Tibial nerve (tissue), 4 donors: ENCODE data around the gene RAD50.

Source experiments
- EP300 ChIP-seq, 2 donors: sonication (generic); formaldehyde crosslinking; IDR thresholded peaks; one replicate each; pipeline ENCODE4 v1.6.1; 2017; ENCODE audit warnings: antibody characterized with exemption in 2 of 2, mild to moderate bottlenecking in 1 of 2
- TF ChIP-seq, protein P1 (sequence below), 5 experiments: fragments of 200-600 bp in 3 of 5; fragments of 450-650 bp in 2 of 5; sonication (generic) in 3 of 5; IDR thresholded peaks; one replicate each; pipeline ENCODE4 v1.5.1; 2016 to 2019; ENCODE audit warnings: antibody characterized with exemption in 5 of 5, mild to moderate bottlenecking in 3 of 5, moderate library complexity in 2 of 5

DNA sequence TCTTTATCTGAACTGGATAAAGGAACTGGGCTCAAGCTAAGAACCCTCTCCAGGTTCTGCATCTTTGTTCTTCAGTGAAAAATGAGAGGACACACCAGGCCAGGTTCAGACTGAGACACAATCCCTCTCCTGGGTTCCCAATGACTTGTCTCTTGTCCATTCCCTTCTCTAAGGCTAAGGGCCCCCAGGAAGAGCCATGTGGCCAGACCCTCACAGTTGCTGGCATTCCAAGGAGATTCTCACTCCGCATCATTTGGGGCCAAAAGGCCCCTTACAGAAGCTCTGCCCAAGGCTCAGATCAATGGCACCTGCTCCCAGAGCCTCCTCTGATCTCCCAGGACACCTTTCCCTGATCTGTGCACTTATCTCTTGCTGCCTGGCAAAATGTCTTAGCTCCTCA is 122.0 kb downstream of the RAD50 start:
- TF ChIP-seq, protein P1, sequence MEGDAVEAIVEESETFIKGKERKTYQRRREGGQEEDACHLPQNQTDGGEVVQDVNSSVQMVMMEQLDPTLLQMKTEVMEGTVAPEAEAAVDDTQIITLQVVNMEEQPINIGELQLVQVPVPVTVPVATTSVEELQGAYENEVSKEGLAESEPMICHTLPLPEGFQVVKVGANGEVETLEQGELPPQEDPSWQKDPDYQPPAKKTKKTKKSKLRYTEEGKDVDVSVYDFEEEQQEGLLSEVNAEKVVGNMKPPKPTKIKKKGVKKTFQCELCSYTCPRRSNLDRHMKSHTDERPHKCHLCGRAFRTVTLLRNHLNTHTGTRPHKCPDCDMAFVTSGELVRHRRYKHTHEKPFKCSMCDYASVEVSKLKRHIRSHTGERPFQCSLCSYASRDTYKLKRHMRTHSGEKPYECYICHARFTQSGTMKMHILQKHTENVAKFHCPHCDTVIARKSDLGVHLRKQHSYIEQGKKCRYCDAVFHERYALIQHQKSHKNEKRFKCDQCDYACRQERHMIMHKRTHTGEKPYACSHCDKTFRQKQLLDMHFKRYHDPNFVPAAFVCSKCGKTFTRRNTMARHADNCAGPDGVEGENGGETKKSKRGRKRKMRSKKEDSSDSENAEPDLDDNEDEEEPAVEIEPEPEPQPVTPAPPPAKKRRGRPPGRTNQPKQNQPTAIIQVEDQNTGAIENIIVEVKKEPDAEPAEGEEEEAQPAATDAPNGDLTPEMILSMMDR (IDR thresholded peaks at IDR 0.05), result no peak
- TF ChIP-seq EP300 (IDR thresholded peaks at IDR 0.05), result no peak
